ENCODE measurements around the gene ITSN2.

Gene ITSN2

GRCh38 chr2:24317491-24317920 is 42.8 kb downstream of the ITSN2 start:
- Histone ChIP-seq H3K4me3 (ENCODE audit: low read depth, low read length) (no peak overlapping the region), H3K27ac (no peak overlapping the region), H3K27me3 (replicated peaks) (no peaks in the 10 kb centered on the region), H3K36me3 (replicated peaks) (no peaks in the 10 kb centered on the region)
- TF ChIP-seq, protein P1, sequence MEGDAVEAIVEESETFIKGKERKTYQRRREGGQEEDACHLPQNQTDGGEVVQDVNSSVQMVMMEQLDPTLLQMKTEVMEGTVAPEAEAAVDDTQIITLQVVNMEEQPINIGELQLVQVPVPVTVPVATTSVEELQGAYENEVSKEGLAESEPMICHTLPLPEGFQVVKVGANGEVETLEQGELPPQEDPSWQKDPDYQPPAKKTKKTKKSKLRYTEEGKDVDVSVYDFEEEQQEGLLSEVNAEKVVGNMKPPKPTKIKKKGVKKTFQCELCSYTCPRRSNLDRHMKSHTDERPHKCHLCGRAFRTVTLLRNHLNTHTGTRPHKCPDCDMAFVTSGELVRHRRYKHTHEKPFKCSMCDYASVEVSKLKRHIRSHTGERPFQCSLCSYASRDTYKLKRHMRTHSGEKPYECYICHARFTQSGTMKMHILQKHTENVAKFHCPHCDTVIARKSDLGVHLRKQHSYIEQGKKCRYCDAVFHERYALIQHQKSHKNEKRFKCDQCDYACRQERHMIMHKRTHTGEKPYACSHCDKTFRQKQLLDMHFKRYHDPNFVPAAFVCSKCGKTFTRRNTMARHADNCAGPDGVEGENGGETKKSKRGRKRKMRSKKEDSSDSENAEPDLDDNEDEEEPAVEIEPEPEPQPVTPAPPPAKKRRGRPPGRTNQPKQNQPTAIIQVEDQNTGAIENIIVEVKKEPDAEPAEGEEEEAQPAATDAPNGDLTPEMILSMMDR (IDR thresholded peaks at IDR 0.05; ENCODE audit: low read depth, low read length, missing control alignments), result no peak
- no peak for DNase-seq
- in situ Hi-C loops (cut with HindIII; ENCODE audit: low pct_ligation_motif_present, low sequenced_read_pairs), result no loop called here

- no peak overlapping the region for H3K4me3 ChIP-seq (ENCODE audit: low read depth, low read length)
- H3K36me3 ChIP-seq (replicated peaks), result no peaks in the 10 kb centered on the region
- H3K27ac ChIP-seq, result no peak overlapping the region
- TF ChIP-seq, protein P1 (IDR thresholded peaks at IDR 0.05; ENCODE audit: low read depth, low read length, missing control alignments), result no peak
- DNase-seq, result no peak
- in situ Hi-C loops (cut with HindIII; ENCODE audit: low pct_ligation_motif_present, low sequenced_read_pairs), result no loop called here
- H3K27me3 ChIP-seq (replicated peaks), result no peaks in the 10 kb centered on the region
Measured at GRCh38 chr2:24315669-24316068, 44.7 kb downstream of the ITSN2 start.

- in situ Hi-C loops (cut with HindIII; ENCODE audit: low pct_ligation_motif_present, low sequenced_read_pairs), result no loop called here
- H3K4me3 ChIP-seq (ENCODE audit: low read depth, low read length), result no peak overlapping the region
- TF ChIP-seq, protein P1 (IDR thresholded peaks at IDR 0.05; ENCODE audit: low read depth, low read length, missing control alignments), result no peak
- no peaks in the 10 kb centered on the region for H3K27me3 ChIP-seq (replicated peaks)
- H3K36me3 ChIP-seq (replicated peaks), result peaks cover 3% of the 10 kb centered on the region
- H3K27ac ChIP-seq, result no peak overlapping the region
- peak; percentile 18 for DNase-seq
Measured at GRCh38 chr2:24313744-24314632, 46.3 kb downstream of the ITSN2 start.

GRCh38 chr2:24307961-24308360 is 52.4 kb downstream of the ITSN2 start:
- TF ChIP-seq, protein P1 (IDR thresholded peaks at IDR 0.05; ENCODE audit: low read depth, low read length, missing control alignments), result no peak
- no peak overlapping the region for H3K27ac ChIP-seq
- H3K36me3 ChIP-seq (replicated peaks), result peaks cover 3% of the 10 kb centered on the region
- no peak overlapping the region for H3K4me3 ChIP-seq (ENCODE audit: low read depth, low read length)
- in situ Hi-C loops (cut with HindIII; ENCODE audit: low pct_ligation_motif_present, low sequenced_read_pairs), result no loop called here
- DNase-seq, result no peak
- no peaks in the 10 kb centered on the region for H3K27me3 ChIP-seq (replicated peaks)

DNA sequence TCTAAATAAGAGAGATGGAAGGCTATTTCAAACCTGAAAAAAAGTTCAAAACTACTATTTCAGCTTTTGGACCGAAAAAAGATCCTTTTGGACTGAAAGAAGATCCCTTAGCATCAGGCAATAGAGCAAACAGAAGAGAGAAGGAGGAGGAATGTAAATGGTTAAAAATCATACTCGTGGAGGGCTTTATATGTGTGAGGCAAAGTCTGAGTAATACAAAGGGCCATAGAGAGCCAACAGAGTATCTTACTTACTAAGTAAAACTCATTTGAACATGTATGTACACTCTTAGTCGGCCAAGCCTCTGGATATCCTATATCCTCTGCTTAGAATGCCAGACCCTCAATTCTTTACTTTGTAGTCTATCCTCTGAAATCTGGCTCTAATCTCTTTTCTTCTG is 55.7 kb downstream of the ITSN2 start:
- in situ Hi-C loops (cut with HindIII; ENCODE audit: low pct_ligation_motif_present, low sequenced_read_pairs), result no loop called here
- TF ChIP-seq, protein P1 (IDR thresholded peaks at IDR 0.05; ENCODE audit: low read depth, low read length, missing control alignments), result no peak
- Histone ChIP-seq H3K27ac (no peak overlapping the region), H3K4me3 (ENCODE audit: low read depth, low read length) (no peak overlapping the region), H3K36me3 (replicated peaks) (peaks cover 12% of the 10 kb centered on the region), H3K27me3 (replicated peaks) (no peaks in the 10 kb centered on the region)
- DNase-seq, result no peak
